ENCODE data around the gene SEPTIN10.
"Not testable (repeated sequence)": the region's sequence is repeated elsewhere in the genome, so short reads cannot be mapped to it uniquely, and the experiment has no call there.

DNA sequence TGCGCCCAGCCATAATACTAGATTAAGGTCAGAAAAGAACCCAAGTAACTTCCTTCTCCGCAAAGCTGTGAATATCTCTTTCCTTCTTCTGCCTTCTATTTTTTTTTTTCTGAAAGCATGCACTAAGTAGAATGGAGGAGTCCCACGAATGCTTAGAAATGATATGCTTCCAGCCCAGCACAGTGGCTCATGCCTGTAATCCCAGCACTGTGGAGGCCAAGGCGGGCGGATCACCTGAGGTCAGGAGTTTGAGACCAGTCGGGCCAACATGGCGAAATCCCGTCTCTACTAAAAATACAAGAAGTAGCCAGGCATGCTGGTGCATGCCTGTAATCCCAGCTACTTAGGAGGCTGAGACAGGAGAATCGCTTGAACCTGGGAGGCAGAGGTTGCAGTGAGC is 26.2 kb upstream of the SEPTIN10 start:
- TF ChIP-seq, protein P1, sequence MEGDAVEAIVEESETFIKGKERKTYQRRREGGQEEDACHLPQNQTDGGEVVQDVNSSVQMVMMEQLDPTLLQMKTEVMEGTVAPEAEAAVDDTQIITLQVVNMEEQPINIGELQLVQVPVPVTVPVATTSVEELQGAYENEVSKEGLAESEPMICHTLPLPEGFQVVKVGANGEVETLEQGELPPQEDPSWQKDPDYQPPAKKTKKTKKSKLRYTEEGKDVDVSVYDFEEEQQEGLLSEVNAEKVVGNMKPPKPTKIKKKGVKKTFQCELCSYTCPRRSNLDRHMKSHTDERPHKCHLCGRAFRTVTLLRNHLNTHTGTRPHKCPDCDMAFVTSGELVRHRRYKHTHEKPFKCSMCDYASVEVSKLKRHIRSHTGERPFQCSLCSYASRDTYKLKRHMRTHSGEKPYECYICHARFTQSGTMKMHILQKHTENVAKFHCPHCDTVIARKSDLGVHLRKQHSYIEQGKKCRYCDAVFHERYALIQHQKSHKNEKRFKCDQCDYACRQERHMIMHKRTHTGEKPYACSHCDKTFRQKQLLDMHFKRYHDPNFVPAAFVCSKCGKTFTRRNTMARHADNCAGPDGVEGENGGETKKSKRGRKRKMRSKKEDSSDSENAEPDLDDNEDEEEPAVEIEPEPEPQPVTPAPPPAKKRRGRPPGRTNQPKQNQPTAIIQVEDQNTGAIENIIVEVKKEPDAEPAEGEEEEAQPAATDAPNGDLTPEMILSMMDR (IDR thresholded peaks at IDR 0.05) = not testable (repeated sequence)
- not testable (repeated sequence) for TF ChIP-seq POLR2A, POLR2AphosphoS5, EP300 (IDR thresholded peaks at IDR 0.05)

All from sigmoid colon (tissue), 4 donors.